WTC11 (cell line): ENCODE results near the gene SEPTIN3. TPM values are rescaled to one million over a fixed set of nuclear protein-coding genes. Genes with fewer than 3 reads are reported as not detected.
"Not testable (repeated sequence)": the region's sequence is repeated elsewhere in the genome, so short reads cannot be mapped to it uniquely, and the experiment has no call there.

Experiments used
- ATAC-seq: fragments of 200-7000 bp; cut with Tn5 transposase; 2 replicates; pipeline ENCODE4 v1.10.0; 2021; ENCODE audit warnings: mild to moderate bottlenecking, moderate library complexity
- CTCF ChIA-PET: fragments of 300-600 bp; sonication (Branson Sonifier 250); formaldehyde crosslinking; loops from one replicate; lab custom pipeline; 2021; ENCODE audit warnings: antibody characterized with exemption; lab: Charles Lee
- POLR2A ChIA-PET: fragments of 350-600 bp; sonication (Branson Sonifier 250); formaldehyde crosslinking; loops from one replicate; lab custom pipeline; 2021; ENCODE audit warnings: antibody characterized with exemption; lab: Charles Lee
- DNase-seq: peaks from one replicate; pipeline ENCODE4 v3.0.0; 2021; ENCODE audit warnings: low spot score
- H3K27ac Mint-ChIP-seq: 2 replicates; pipeline ENCODE4 v1.8.0; 2021; ENCODE audit warnings: mixed read lengths
- H3K27me3 Mint-ChIP-seq: 2 replicates; pipeline ENCODE4 v1.8.0; 2021; ENCODE audit warnings: low read depth, mild to moderate bottlenecking, moderate library complexity, mixed read lengths
- H3K36me3 Mint-ChIP-seq: 2 replicates; pipeline ENCODE4 v1.8.0; 2021; ENCODE audit warnings: mixed read lengths
- H3K4me1 Mint-ChIP-seq: 2 replicates; pipeline ENCODE4 v1.8.0; 2022; ENCODE audit warnings: mixed read lengths
- H3K4me3 Mint-ChIP-seq: 2 replicates; pipeline ENCODE4 v1.8.0; 2021; ENCODE audit warnings: mild to moderate bottlenecking, moderate library complexity, mixed read lengths
- H3K9me3 Mint-ChIP-seq: 2 replicates; pipeline ENCODE4 v1.8.0; 2021; ENCODE audit warnings: mixed read lengths
- FOXJ3 ChIP-seq: sonication (generic); formaldehyde crosslinking; IDR thresholded peaks from 2 replicates; pipeline ENCODE4 v1.9.0; 2021; ENCODE audit warnings: missing genetic modification reagents, mild to moderate bottlenecking, borderline replicate concordance
- GABPB1 ChIP-seq: sonication (generic); formaldehyde crosslinking; IDR thresholded peaks from 2 replicates; pipeline ENCODE4 v1.8.1; 2023; ENCODE audit warnings: mild to moderate bottlenecking, missing genetic modification reagents
- NFE2L1 ChIP-seq: sonication (generic); formaldehyde crosslinking; IDR thresholded peaks from 2 replicates; pipeline ENCODE4 v1.8.1; 2023; ENCODE audit warnings: missing genetic modification reagents
- RELA ChIP-seq: sonication (generic); formaldehyde crosslinking; IDR thresholded peaks from 2 replicates; pipeline ENCODE4 v1.8.1; 2022; ENCODE audit warnings: missing genetic modification reagents, mild to moderate bottlenecking, borderline replicate concordance
- TP53 ChIP-seq: sonication (generic); formaldehyde crosslinking; IDR thresholded peaks from 2 replicates; pipeline ENCODE4 v1.8.1; 2023; ENCODE audit warnings: mild to moderate bottlenecking, missing genetic modification reagents
- ZBTB21 ChIP-seq: sonication (generic); formaldehyde crosslinking; IDR thresholded peaks from 2 replicates; pipeline ENCODE4 v1.8.1; 2023; ENCODE audit warnings: mild to moderate bottlenecking, missing genetic modification reagents, borderline replicate concordance
- ZNF121 ChIP-seq: sonication (generic); formaldehyde crosslinking; IDR thresholded peaks from 2 replicates; pipeline ENCODE4 v1.8.0; 2023; ENCODE audit warnings: missing genetic modification reagents
- total RNA-seq: library from RNA; stranded (reverse); gene quantifications from 3 replicates; pipeline ENCODE4 v1.2.3, GENCODE V29; 2021
- TF ChIP-seq, protein P1 (sequence below): fragments of 250-450 bp; sonication (Bioruptor Pico); conservative IDR thresholded peaks from 2 replicates; pipeline ENCODE4 v1.9.0; 2021; ENCODE audit warnings: mild to moderate bottlenecking
- TF ChIP-seq, protein P2 (sequence below): sonication (generic); formaldehyde crosslinking; IDR thresholded peaks from 2 replicates; pipeline ENCODE4 v1.8.0; 2022; ENCODE audit warnings: missing genetic modification reagents
- TF ChIP-seq, protein P3 (sequence below): fragments of 250-450 bp; sonication (Bioruptor Pico); IDR thresholded peaks from 2 replicates; pipeline ENCODE4 v1.9.0; 2021; ENCODE audit warnings: mild to moderate bottlenecking, borderline replicate concordance
- TF ChIP-seq, protein P4 (sequence below): sonication (generic); formaldehyde crosslinking; IDR thresholded peaks from 2 replicates; pipeline ENCODE4 v1.8.1; 2023; ENCODE audit warnings: mild to moderate bottlenecking, missing genetic modification reagents

SEPTIN3 gene
- total RNA-seq, 1 experiment from 2014 or later, result 19.5 TPM

DNA sequence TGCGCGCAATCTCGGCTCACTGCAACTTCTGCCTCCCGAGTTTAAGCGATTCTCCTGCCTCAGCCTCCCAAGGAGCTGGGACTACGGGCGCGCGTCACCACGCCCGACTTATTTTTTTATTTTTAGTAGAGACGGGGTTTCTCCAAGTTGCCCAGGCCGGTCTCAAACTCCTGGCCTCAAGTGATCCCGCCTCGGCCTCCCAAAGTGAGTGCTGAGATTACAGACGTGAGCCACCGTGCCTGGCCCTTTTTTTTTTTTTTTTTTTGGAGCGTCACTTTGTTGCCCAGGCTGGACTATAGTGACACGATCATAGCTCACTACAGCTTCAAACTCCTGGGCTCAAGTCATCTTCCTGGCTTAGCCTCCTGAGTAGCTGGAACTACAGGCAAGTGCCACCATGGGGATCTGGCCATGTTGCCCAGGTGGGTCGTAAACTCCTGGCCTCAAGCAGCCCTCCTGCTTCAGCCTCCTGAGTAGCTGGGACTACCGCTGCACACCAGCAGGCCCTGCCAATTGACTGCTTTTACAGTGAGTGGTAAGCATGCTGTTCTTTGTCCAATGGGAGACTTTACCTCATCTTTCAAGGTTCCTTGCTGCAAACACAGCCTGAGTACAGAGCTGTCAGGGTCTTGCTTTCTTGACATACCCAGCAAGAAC is 21.7 kb upstream of the SEPTIN3 start:
- ChIA-PET CTCF (interaction anchor here (0.7 to 2.8 kb wide), 20 partner anchors 10 to 496 kb away, joined by 3 to 35 read pairs (median 8); partner anchors contain the start of genes NDUFA6, SREBF2 and TNFRSF13C), POLR2A (interaction anchor here (0.6 to 1.2 kb wide), 5 partner anchors 15 to 250 kb away, joined by 3 to 6 read pairs (median 3); no protein-coding TSS in a partner anchor)
- H3K36me3 Mint-ChIP-seq, result peaks cover 28% of the 10 kb centered on the region
- peak overlapping the region; percentile 73 for H3K4me3 Mint-ChIP-seq
- no peak overlapping the region for H3K27ac Mint-ChIP-seq
- H3K4me1 Mint-ChIP-seq, result peaks cover 47% of the 10 kb centered on the region
- peak; percentile 87; the same call in 1 of the 2 replicates for TF ChIP-seq ZNF121
- TF ChIP-seq ZBTB21 (CRISPR knock-in tag), result no peak
- H3K27me3 Mint-ChIP-seq, result peaks cover 4% of the 10 kb centered on the region; the same call in 1 of the 2 replicates
- no peaks in the 10 kb centered on the region for H3K9me3 Mint-ChIP-seq
- ATAC-seq (no peak), DNase-seq (no peak)

DNA sequence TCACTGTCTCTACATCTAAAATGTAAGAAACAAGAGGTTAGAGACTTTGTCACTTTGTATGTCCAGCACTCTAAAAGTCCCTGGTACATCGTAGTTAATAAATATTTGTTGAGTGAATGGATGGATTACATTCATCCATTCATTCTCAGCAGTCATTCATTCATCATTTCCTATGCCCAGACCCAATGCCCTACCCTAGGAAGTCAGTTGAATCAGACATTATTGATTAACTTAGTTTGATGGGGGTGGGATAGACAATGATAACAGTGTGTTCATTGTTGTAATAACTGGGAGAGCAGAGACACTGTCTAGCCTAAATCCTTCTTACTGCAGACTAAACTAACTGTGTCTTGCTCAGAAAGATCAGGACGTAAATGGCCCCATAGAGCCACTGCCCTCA is 21.1 kb upstream of the SEPTIN3 start:
- no peaks in the 10 kb centered on the region for H3K9me3 Mint-ChIP-seq
- H3K27ac Mint-ChIP-seq, result no peak overlapping the region
- H3K27me3 Mint-ChIP-seq, result peaks cover 4% of the 10 kb centered on the region; the same call in 1 of the 2 replicates
- H3K4me3 Mint-ChIP-seq, result no peak overlapping the region; the same call in 1 of the 2 replicates
- ATAC-seq (no peak), DNase-seq (no peak)
- ChIA-PET CTCF (interaction anchor here (0.7 to 2.8 kb wide), 4 partner anchors 10 to 169 kb away, joined by 3 to 35 read pairs (median 5); no protein-coding TSS in a partner anchor), POLR2A (interaction anchor here (0.6 kb wide), 1 partner anchor 164 kb away, joined by 3 read pairs; no protein-coding TSS in a partner anchor)
- TF ChIP-seq NFE2L1 (CRISPR knock-in tag), result no peak
- TF ChIP-seq, protein P1, sequence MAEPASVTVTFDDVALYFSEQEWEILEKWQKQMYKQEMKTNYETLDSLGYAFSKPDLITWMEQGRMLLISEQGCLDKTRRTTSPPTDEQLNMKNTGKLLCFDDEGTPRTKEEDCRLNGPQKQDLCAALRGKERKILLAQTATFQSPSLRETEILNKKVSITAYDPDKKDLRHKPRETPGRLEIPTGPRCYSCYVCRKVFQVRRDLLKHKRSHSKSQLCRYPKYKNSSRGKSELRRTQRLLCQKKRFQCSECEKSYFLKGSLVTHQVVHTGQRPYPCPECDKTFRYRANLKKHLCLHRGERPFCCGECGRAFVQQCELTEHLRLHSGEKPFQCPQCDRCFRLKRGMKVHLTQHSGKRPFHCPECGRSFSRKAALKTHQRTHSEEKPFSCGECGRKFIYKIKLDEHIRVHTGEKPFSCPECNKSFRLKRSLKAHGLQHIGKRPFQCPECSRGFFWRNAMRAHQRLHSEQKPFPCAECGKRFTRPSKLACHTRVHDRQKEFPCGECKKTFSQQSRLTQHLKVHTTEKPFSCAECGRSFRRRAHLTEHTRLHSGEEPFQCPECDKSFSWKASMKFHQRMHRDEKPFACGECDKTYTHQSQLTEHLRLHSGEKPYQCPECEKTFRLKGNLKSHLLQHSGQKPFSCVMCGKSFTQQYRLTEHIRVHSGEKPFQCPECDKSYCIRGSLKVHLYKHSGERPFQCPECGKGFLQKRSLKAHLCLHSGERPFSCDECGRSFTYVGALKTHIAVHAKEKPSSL (CRISPR knock-in tag), result no peak
- TF ChIP-seq, protein P2, sequence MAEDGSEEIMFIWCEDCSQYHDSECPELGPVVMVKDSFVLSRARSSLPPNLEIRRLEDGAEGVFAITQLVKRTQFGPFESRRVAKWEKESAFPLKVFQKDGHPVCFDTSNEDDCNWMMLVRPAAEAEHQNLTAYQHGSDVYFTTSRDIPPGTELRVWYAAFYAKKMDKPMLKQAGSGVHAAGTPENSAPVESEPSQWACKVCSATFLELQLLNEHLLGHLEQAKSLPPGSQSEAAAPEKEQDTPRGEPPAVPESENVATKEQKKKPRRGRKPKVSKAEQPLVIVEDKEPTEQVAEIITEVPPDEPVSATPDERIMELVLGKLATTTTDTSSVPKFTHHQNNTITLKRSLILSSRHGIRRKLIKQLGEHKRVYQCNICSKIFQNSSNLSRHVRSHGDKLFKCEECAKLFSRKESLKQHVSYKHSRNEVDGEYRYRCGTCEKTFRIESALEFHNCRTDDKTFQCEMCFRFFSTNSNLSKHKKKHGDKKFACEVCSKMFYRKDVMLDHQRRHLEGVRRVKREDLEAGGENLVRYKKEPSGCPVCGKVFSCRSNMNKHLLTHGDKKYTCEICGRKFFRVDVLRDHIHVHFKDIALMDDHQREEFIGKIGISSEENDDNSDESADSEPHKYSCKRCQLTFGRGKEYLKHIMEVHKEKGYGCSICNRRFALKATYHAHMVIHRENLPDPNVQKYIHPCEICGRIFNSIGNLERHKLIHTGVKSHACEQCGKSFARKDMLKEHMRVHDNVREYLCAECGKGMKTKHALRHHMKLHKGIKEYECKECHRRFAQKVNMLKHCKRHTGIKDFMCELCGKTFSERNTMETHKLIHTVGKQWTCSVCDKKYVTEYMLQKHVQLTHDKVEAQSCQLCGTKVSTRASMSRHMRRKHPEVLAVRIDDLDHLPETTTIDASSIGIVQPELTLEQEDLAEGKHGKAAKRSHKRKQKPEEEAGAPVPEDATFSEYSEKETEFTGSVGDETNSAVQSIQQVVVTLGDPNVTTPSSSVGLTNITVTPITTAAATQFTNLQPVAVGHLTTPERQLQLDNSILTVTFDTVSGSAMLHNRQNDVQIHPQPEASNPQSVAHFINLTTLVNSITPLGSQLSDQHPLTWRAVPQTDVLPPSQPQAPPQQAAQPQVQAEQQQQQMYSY (CRISPR knock-in tag), result no peak
- TF ChIP-seq, protein P3, sequence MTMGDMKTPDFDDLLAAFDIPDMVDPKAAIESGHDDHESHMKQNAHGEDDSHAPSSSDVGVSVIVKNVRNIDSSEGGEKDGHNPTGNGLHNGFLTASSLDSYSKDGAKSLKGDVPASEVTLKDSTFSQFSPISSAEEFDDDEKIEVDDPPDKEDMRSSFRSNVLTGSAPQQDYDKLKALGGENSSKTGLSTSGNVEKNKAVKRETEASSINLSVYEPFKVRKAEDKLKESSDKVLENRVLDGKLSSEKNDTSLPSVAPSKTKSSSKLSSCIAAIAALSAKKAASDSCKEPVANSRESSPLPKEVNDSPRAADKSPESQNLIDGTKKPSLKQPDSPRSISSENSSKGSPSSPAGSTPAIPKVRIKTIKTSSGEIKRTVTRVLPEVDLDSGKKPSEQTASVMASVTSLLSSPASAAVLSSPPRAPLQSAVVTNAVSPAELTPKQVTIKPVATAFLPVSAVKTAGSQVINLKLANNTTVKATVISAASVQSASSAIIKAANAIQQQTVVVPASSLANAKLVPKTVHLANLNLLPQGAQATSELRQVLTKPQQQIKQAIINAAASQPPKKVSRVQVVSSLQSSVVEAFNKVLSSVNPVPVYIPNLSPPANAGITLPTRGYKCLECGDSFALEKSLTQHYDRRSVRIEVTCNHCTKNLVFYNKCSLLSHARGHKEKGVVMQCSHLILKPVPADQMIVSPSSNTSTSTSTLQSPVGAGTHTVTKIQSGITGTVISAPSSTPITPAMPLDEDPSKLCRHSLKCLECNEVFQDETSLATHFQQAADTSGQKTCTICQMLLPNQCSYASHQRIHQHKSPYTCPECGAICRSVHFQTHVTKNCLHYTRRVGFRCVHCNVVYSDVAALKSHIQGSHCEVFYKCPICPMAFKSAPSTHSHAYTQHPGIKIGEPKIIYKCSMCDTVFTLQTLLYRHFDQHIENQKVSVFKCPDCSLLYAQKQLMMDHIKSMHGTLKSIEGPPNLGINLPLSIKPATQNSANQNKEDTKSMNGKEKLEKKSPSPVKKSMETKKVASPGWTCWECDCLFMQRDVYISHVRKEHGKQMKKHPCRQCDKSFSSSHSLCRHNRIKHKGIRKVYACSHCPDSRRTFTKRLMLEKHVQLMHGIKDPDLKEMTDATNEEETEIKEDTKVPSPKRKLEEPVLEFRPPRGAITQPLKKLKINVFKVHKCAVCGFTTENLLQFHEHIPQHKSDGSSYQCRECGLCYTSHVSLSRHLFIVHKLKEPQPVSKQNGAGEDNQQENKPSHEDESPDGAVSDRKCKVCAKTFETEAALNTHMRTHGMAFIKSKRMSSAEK, result no peak
- no peak for TF ChIP-seq FOXJ3
- no peak for TF ChIP-seq GABPB1 (CRISPR knock-in tag)
- TF ChIP-seq, protein P4, sequence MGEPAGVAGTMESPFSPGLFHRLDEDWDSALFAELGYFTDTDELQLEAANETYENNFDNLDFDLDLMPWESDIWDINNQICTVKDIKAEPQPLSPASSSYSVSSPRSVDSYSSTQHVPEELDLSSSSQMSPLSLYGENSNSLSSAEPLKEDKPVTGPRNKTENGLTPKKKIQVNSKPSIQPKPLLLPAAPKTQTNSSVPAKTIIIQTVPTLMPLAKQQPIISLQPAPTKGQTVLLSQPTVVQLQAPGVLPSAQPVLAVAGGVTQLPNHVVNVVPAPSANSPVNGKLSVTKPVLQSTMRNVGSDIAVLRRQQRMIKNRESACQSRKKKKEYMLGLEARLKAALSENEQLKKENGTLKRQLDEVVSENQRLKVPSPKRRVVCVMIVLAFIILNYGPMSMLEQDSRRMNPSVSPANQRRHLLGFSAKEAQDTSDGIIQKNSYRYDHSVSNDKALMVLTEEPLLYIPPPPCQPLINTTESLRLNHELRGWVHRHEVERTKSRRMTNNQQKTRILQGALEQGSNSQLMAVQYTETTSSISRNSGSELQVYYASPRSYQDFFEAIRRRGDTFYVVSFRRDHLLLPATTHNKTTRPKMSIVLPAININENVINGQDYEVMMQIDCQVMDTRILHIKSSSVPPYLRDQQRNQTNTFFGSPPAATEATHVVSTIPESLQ (CRISPR knock-in tag), result no peak
- TF ChIP-seq RELA (CRISPR knock-in tag), result no peak
- TF ChIP-seq TP53, result no peak
- peaks cover 23% of the 10 kb centered on the region for H3K36me3 Mint-ChIP-seq
- H3K4me1 Mint-ChIP-seq, result peaks cover 47% of the 10 kb centered on the region

DNA sequence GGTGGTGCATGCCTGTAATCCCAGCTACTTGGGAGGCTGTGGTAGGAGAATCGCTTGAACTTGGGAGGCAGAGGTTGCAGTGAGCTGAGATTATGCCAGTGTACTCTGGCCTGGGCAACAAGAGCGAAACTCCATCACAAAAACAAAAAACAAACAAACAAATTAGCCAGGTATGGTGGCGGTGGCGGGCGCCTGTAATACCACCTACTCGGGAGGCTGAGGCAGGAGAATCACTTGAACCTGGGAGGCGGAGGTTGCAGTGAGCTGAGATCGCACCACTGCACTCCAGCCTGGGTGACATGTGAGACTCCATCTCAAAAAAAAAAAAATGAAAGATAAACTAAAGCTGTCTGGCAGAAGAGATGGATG is 20.3 kb upstream of the SEPTIN3 start:
- Mint-ChIP-seq H3K36me3 (peaks cover 15% of the 10 kb centered on the region), H3K4me1 (peaks cover 43% of the 10 kb centered on the region)
- H3K9me3 Mint-ChIP-seq, DNase-seq, ATAC-seq, POLR2A ChIA-PET, H3K4me3 Mint-ChIP-seq, H3K27me3 Mint-ChIP-seq, H3K27ac Mint-ChIP-seq: not testable (repeated sequence)
- CTCF ChIA-PET, result interaction anchor here (1.3 to 6.6 kb wide), 4 partner anchors 9 to 252 kb away, joined by 3 to 37 read pairs (median 12); partner anchors contain the start of genes CCDC134 and TNFRSF13C
